ENCODE data around the gene CLIP4.

- no peak for TF ChIP-seq ZSCAN29 (IDR thresholded peaks at IDR 0.05)
- TF ChIP-seq E2F4 (IDR thresholded peaks at IDR 0.05; ENCODE audit: low read depth, low read length): no peak
- no peak for TF ChIP-seq POLR2AphosphoS5 (IDR thresholded peaks at IDR 0.05; ENCODE audit: low read length)
- TF ChIP-seq EZH2 (IDR thresholded peaks at IDR 0.05; ENCODE audit: borderline replicate concordance, control insufficient read depth, low read depth, low read length): no peak
- no peak for TF ChIP-seq CTCF (IDR thresholded peaks at IDR 0.05 in 2 of 3, conservative IDR thresholded peaks at IDR 0.05 in 1 of 3; ENCODE audit: control insufficient read depth in 2 of 3, extremely low read depth in 1 of 3, insufficient read depth in 1 of 3, low read depth in 3 of 3, low read length in 3 of 3)
- no peak for TF ChIP-seq SP1 (IDR thresholded peaks at IDR 0.05; ENCODE audit: low read depth, low read length)
- TF ChIP-seq TAF1 (IDR thresholded peaks at IDR 0.05; ENCODE audit: borderline replicate concordance, low read depth, low read length): no peak
These were observed 10.5 kb upstream of the CLIP4 start for GRCh38 chr2:29104688-29105087.

Data from GM12878 (cell line).